Activated CD8-positive, alpha-beta memory T cell treated with anti-CD3 and anti-CD28 coated beads for 4 hours (primary cell): ENCODE measurements around the gene L3MBTL2.
"Not testable (repeated sequence)": the region's sequence is repeated elsewhere in the genome, so short reads cannot be mapped to it uniquely, and the experiment has no call there.

Experiments
- DNase-seq, 2 donors: peaks; one replicate each; pipeline ENCODE4 v3.0.0-alpha.2; 2020; ENCODE audit warnings: low read depth in 2 of 2

L3MBTL2 gene

DNA sequence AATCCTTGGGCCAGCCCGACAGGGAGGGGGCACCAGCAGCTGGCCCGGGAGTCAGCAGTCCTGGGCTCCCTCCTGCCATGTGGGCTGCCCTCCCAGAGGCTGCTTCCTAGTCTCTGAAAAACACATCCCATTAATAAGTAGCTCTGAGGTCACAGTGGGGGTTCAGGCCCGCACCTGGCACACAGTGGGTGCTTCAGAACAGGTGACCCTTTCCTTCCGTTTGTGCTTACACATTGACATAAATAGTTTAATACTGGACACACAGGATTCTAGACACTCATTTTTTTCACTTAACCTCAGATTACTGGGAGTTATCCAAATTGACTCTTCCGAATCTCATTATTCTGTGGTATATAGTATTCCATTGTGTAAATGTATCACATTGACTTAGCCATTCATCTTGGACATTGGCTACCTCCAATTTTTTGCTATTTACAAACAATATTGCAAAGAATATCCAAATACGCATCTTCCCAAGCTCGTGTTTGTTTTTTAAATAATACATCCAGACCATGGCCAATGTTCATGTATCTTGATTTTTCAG lies 36.1 kb downstream of the L3MBTL2 start:
- no peak for DNase-seq

DNA sequence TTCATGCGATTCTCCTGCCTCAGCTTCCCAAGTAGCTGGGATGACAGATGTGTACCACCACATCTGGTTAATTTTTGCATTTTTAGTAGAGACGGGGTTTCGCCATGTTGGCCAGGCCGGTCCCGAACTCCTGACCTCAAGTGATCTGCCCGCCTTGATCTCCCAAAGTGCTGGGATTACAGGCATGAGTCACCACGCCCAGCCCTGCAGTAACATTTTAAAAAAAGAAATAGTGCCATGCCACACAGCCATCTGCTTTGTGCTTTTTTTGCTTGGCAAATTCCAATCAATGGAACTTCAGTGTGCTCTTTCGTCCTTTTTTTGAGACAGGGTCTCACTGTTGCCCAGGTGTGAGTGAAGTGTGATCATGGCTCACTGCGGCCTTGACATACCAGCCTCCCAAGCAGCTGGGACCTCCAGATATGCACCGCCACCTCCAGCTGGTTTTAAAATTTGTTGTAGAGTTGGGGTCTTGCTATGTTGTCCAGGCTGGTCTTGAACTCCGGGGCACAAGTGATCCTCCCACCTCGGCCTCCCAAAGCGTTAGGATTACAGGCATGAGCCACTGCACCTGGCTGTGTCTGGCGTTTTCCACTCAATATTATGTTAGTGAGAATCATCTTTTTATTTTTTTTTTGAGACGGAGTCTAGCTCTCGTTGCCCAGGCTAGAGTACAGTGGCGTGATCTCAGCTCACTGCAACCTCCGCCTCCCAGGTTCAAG lies 37.4 kb downstream of the L3MBTL2 start:
- DNase-seq = no peak

DNA sequence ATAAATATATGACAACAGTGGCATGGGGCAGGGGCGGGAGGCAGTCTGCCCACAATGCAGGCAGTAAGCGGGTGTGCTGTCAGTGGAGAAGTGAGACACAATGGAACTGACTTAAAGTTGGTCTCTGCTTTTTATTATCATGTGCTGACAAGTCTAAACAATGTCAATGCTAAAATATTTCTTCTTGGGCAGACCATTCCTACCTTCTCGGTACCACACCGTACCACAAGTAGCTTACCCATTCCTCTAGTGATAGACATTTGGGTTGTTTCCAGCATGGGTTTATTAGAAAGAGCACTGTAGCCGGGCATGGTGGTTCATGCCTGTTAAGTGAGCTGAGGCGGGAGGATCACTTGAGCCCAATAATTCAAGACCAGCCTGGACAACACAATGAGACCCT lies 38.2 kb downstream of the L3MBTL2 start:
- DNase-seq = no peak

DNA sequence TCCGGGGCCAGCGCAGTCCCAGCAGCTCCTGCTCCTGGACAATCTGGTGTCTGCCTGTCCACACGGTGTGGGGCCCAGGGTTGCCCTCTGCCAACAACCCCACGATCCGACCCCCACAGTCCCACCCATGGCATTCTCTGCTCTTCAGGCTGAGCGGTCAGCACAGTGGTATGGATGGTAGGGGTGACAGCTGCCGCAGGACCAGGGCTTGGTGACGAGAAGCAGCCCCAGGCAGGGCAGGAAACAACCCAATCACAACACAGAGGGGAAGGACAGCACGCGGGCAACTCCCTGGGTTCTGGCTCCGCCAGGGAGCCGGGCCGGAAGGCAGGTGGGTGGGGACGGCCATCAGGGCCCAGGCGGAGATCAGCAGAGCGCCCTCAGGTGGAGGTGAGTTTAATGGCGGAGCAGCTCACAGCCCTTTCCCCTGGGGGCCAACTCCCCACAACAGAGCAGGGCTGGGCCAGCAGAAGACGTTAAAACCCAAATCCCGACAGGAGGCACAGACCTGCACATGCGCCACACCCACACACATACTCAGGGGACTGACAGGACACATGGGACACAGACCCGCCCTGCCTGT lies 40.9 kb downstream of the L3MBTL2 start:
- DNase-seq = no peak

DNA sequence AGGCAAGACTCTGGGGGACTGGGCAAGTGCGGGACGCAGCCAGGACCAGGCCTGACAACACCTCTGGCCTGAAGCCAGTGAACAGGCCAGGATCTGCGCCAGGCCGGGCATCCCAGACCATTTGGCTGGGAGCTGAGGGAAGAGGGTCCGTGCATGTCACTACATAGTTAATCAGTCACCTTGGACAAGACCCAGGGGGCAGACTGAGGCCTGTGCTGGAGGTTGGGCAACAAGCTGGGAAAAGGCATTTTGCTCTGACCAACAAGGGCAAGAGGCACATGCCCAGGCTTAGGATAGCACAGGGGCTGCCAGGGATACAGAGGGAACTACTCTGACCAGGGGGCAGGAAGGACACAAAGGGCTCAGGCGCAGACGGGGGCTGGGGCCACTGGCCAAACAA lies 42.6 kb downstream of the L3MBTL2 start:
- DNase-seq = no peak

DNA sequence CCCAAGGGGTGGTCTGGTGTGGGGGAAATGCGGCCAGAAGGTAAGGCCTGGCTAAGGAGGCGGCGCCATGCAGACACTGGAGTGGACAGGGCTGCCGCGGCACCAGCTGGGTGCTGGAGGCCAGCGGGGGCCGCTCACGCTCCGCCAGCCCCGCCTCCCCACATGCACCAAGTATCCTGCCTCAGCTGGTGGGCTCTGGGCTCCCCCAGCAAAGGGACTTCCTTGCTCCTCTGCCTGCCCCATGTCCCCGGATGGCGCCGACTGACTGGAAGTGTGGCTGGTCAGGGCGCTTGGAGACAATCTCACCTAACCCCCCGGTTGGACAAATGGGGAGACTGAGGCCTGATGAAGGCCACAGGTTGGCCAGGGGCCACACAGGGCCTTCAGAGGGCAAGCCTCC lies 43.2 kb downstream of the L3MBTL2 start:
- DNase-seq = no peak

DNA sequence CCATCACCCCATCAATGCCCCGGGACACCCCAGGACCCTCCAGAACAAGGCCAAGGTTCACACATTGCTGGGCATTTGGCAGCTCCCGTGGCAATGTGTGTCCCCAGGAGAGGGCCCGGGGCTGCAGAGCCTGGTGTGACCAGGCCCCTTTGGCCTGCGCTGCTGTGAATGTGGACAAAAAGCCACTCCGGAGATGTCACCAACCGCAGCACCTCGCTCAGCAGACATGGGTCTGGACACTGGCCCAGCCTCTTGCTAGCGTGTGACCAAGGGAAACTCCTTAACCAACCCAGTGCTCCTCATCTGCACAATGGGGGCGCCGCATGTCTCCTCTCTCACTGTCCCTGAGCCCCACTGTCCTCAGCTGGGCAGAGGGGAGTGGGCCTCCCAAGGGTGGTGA lies 43.6 kb downstream of the L3MBTL2 start:
- DNase-seq = no peak

DNA sequence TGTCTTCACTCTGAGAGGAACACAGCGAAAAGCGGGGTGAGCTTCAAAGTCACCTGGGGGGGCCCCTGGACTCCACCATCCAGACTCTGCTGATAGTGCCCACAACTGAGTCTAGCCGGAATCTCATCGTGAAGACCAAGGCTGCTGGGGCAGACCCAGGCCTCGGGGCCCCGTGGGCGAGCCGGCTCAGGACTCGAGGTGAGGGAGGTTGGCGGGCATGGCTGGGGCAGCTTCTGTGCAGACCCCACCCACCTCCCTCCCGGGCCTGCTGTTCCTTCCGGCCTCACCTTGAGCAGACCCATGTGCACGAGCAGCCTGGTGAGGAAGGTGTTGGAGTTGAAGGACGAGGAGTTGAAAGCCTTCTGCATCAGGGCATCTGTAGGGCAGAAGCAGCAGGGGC lies 44.3 kb downstream of the L3MBTL2 start:
- DNase-seq = no peak

DNA sequence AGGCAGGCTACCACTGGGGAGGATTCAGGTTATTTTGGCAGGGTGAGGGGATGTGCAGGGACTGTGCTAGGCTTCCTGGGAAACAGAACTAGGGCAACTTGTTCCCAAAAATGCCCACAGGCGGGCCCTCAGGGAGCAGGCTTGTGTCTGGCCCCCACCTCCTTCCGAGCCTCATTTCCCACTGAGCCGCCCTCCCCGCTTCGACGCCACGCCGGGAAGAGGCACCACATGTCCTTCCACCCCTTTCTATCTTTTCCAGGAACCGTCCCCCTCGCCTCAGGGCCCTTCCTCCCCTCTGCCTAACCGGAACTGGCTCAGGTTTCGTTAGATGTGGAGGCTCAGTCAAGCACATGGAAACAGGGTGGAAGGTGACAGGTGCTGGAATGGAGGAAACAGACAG lies 45.0 kb downstream of the L3MBTL2 start:
- DNase-seq = no peak

DNA sequence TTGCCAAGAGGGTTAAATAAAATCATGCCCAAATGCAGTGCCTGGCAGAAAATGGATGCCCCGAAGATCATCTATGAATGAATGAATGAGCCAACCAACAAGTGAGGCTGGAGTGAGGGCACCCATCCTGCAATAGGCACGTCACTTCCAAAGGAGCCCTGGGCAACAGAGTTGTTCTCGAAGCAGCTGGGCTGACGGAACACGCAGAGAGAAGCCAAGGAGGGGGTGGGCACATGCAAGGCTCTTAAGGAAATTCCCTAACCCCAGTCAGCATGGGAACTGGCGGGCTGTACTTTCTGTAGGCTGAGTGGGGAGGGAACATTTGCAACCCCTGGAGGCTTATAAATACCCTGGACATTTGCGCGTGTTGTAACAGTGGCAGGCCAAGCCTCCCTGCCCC lies 47.3 kb downstream of the L3MBTL2 start:
- no peak for DNase-seq

DNA sequence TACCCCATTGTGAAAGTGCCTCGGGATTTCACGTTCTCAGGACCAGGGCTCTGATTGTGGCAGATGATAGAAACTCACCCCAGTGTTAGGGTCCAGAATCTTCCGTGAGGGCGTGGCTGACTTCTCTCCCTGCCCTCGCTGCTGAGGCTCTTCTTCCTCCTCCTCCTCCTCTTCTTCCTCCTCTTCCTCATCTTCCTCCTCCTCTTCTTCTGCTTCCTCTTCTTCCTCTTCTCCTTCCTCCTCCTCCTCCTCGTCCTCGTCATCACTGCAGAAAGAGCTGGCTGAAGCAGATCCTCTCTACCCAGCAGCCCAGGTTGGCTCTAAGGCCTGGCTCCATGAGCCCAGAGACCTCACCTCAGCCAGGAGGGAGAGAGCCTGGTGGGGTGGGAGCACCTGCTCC lies 49.1 kb downstream of the L3MBTL2 start:
- DNase-seq = no peak

DNA sequence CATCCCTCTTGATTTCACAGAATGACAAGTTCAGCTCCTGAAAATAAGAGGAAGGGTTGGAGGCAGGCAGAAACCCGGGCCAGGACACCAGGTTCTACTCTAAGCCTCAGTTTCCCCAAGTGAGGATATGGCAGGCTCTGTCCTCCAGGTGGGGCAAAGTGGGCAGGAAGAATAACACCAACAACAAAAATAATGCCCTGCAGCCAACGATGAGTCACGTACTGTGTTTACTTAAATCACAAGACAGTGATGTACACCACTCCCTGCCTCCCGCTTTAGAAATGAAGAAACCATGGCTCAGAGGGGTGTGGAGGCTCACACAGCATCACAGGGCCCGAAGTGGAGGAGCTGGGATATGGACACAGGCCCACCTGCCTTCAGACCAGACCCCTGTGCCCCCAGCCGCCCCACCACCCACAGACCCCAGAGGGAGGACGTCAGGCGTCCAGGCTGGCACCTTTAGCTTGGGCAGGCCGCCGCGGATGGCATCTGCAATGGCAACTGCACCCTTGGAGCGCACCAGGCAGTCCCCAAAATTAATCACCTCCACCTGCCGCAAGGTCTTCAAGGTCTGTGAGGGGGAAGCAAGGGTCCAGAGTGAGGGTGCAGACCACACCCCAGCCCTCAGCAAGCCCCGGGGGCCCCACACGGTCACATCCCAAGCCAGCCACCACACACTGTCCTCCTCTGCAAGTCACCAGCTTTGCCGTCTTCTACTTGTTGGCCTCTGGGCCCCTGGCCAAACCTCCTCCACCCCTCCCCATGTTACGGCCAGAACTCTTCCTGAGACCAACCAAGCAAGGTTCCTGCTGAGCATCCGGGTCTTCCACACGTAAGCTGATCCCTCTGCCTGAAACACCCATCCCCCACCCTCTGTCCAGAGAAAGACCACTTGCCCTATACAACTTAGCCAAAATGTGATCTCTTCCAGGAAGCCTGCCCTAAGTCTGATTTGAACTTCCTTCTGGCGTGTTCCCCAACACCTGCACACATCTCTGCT lies 51.4 kb downstream of the L3MBTL2 start:
- DNase-seq = no peak

DNA sequence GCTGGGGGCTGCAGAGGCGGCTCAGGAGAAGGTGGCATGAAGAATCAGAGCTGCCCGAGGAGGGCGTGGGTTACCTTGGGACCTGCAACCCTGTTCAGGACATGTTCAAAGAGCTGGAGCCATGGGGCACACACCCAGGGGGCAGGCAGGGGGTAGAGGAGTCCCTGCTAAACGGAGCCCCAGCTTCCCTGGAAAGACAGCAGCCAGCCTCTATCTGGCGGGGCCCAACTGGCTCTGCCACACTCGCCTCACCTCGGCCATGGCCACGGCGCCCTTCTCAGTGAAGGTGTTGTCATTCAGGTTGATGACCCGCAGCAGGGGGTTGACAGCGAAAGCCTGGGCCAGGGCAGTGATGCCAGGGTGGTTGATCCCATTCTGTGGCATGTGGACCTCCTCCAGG lies 52.6 kb downstream of the L3MBTL2 start:
- no peak for DNase-seq

DNA sequence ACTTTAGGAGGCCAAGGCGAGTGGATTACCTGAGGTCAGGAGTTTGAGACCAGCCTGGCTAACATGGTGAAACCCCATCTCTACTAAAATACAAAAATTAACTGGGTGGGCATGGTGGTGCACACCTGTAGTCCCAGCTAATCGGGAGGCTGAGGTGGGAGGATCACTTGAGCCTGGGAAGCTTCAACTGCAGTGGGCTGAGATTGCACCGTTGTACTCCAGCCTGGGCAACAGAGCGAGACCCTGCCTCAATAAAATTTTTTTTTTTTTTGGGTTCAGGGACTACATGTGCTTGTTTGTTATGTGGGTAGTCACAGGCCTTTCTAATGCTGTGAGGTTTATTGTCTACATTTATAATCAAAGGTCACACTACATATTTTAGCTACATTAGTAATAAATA lies 54.6 kb downstream of the L3MBTL2 start:
- not testable (repeated sequence) for DNase-seq

DNA sequence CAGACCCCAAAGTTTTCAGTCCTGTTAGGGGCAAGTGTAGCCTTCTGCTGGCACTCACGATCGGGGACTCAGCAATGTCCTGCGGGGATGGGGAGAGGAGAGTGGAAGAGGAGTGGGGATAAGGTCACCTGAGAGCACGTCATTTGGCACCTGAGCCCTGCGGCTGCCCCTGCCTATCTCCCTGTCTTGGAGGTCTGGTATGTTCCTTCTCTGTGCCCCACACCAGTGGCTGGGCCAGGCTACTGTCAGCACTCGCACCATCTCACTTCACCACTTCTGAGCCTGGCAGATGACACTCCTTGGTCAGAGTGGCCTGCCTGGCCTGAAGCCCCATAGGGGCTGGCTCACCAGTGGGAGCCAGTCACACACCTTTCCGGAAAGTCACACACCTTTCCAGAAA lies 55.8 kb downstream of the L3MBTL2 start:
- no peak for DNase-seq

DNA sequence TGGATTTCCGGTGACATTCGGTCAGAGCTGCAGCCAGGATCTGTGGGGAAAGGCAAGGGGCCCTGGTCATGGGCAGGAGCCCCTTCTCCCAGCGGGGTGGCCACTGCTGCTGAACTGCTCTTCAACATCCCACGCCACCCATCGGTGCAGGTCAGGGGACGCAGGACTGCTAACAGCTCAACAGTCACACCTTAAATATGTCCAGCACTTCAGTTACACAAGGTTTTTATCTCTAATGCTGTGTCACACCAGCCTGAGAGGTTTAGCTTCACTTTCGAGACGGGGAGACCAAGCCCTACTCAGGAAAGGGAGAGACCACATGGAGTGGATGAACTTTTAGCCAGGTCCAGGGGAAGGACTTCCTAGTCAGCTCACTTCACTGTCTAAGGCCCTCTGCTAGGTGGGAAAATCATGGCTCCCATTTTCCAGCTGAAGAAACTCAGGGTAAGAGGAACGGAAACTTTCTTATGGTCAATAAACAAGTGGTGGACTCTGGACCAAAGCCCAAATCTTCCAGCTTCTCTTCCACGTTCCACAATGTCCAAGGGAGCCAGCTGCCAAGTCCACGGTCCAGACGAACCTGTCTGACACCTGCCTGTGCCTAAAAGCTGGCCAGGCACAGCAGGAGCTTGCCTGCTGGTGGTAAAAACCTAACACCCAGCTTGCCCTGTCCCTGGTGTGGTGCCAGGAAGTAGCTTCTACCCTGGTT lies 56.6 kb downstream of the L3MBTL2 start:
- no peak for DNase-seq

DNA sequence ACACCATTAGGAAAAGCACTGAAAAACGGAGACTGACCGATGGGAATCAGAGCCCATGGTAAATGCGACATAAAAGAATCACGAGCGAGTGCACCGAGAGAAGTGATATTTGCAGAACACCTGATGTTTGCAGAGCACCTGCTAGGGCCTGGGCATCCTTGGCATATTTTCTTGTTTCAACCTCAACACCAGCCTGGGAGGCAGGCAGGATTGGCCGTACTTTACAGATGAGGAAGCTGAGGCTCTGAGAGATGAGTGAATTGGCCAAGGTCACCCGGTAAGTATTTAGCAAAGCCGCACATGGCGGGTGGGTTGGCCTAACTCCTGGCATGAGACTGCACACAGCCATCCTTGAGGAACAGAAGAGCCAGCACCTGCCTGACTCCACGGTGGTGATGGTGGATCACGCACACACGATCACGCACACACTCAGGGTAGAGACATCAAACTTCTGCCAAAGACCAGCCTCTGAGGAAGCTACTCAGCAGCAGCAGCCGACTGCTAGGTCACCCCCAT lies 57.2 kb downstream of the L3MBTL2 start:
- no peak for DNase-seq

DNA sequence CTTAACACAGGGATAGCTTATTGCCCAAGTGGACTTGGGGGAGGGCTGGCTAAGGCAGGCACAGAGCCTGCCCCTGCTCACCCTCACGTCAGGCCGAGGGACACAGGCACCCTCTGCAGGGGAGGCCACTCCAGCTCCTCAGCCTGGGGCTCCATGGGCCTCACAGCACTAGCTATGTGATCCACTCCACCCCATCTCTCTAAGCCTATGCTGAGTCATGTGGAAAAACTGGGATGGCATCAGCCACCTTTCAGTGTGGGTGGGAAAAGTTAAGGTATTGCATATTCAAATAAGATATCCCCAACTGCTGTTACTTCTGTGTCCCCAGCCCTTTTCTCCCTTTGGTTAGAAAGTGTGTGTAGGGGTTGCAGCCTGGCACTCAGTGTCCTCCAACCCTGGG lies 58.6 kb downstream of the L3MBTL2 start:
- DNase-seq = no peak

DNA sequence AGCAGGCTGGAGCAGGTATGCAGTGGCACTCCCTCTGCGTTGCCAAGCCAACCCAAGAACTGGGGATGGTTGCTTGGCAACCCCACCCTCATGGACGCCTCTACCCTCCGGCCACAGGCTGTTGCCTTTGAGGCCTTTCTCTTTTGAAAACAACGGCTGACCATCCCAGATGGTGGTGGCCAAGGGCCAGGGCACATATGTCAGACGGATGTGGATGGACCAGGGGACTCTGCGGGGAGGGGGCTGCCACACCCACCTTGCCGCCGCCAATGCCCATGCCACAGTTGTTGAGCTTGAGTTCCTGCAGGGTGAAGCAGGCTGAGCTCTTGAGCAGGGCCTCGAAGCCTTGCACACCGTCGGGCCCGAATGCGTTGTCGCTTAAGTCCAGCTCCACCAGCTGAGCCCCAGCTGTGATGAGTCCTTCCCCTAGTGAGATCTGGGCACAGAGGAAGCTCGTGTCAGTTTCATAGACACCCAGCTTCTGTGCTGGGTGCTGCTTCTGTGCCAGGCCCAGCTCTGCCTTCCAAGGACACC lies 59.4 kb downstream of the L3MBTL2 start:
- no peak for DNase-seq

DNA sequence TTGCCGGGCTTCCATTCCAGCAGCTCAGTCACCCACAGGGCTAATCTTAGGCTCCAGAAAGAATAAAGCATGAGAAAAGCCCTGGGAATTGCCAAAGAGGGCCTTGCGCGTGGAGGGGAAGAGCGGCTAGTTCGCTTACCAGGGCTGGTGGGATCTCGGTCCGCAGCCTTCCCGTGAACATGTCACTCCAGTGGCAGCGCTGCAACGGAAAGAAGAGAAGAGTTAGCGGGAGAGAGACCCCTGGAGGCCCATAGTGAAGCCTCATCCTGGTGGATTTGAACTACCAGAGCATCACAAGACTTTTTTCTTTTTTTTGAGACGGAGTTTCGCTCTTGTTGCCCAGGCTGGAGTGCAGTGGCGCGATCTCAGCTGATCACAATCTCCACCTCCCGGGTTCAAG lies 62.8 kb downstream of the L3MBTL2 start:
- no peak for DNase-seq

DNA sequence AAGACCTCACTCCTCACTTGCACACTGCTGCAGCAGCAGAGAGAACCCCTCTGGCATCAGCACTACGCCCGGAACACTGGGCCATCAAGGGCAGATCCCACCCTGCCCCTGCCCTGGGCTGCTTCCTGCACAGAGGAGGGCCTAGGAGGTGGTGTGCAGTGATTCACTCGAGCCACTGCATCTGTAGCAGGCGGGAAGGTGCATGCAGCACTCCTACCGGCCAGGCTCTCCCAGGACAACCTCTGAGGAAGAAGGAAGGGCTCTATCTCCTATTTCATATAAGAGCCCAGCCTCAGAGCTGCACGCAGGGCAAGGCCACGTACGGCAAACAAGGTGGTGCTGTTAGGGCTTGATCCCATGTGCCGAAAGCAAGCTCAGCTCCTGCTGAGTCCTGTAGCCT lies 66.7 kb downstream of the L3MBTL2 start:
- no peak for DNase-seq
